Lower leg skin (tissue), 3 donors: Measurements from ENCODE around the gene CRACR2A.

Experiments
- CTCF ChIP-seq, 3 donors: fragments of 450-650 bp; IDR thresholded peaks; one replicate each; pipeline ENCODE4 v1.5.1; 2016; ENCODE audit warnings: antibody characterized with exemption in 3 of 3, mild to moderate bottlenecking in 3 of 3, moderate library complexity in 2 of 3
- POLR2A ChIP-seq, 2 donors: fragments of 450-650 bp; IDR thresholded peaks; one replicate each; pipeline ENCODE4 v1.6.1; 2016 to 2017; ENCODE audit warnings: antibody characterized with exemption in 2 of 2, mild to moderate bottlenecking in 1 of 2, moderate library complexity in 1 of 2

DNA sequence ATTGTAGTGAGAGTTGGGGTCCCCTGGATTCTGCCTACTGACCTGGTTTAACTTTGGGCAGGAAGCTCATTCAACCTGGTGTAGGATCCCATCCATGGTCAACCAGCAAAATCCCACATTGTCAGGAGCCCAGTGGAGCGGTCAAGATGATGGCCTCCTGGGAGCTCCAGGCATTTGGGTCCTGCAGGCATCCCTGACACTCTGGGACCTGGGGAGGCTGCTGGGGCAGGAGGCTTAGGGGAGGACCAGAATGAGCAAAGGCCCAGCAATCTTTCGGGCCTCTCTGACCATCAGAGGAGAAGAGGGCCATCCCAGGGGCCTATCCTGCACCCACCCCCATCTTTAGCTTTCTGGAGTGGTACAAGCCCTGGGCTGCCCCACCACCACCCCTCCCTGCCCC lies 157.9 kb downstream of the CRACR2A start:
- TF ChIP-seq CTCF (IDR thresholded peaks at IDR 0.05), result no peak
- no peak for TF ChIP-seq POLR2A (IDR thresholded peaks at IDR 0.05)
